ENCODE results near the gene MDFIC. TPM values are rescaled to one million over a fixed set of nuclear protein-coding genes. Genes with fewer than 3 reads are reported as not detected.

The MDFIC gene
- total and polyA plus RNA-seq, 2 of the 4 experiments (the other 2 are of a cell fraction): 16.9 to 35.0 TPM

- H3K4ac ChIP-seq (ENCODE audit: low read depth, low read length): no peak overlapping the region
- TF ChIP-seq MAZ (IDR thresholded peaks at IDR 0.05; ENCODE audit: borderline replicate concordance, low read depth, low read length) (no peak), CEBPB (IDR thresholded peaks at IDR 0.05; ENCODE audit: low read depth, low read length) (no peak), NFE2L2 (IDR thresholded peaks at IDR 0.05; ENCODE audit: low read depth, low read length) (no peak), BHLHE40 (IDR thresholded peaks at IDR 0.05; ENCODE audit: low read depth, low read length) (no peak), RCOR1 (IDR thresholded peaks at IDR 0.05; ENCODE audit: insufficient replicate concordance, low read length) (no peak), ELK1 (IDR thresholded peaks at IDR 0.05; ENCODE audit: borderline replicate concordance, low read depth, low read length) (no peak), POLR2A (IDR thresholded peaks at IDR 0.05; ENCODE audit: low read depth, low read length) (no peak), CHD1 (IDR thresholded peaks at IDR 0.05; ENCODE audit: low read depth, low read length) (no peak), SMC3 (IDR thresholded peaks at IDR 0.05; ENCODE audit: low read depth, low read length) (no peak), CTCF (conservative IDR thresholded peaks at IDR 0.05; ENCODE audit: low read depth, low read length) (no peak), FOS (IDR thresholded peaks at IDR 0.05; ENCODE audit: low read depth, low read length) (no peak), MAFK (IDR thresholded peaks at IDR 0.05; ENCODE audit: low read depth, low read length) (no peak)
- no peak overlapping the region for H2BK5ac ChIP-seq (ENCODE audit: low read depth, low read length, poor library complexity, severe bottlenecking)
- no peak for ATAC-seq (ENCODE audit: low read depth)
- H3K9me1 ChIP-seq (ENCODE audit: insufficient read depth, low read length): no peaks in the 10 kb centered on the region
- no peak overlapping the region for H2BK120ac ChIP-seq (ENCODE audit: low read depth, low read length)
- no peak overlapping the region for H4K8ac ChIP-seq (ENCODE audit: low read depth in 2 of 2, low read length in 2 of 2)
- CTCF ChIA-PET: no interaction called here
- H3K4me3 ChIP-seq (ENCODE audit: insufficient read depth, low read depth, low read length): no peak overlapping the region
- H4K5ac ChIP-seq (ENCODE audit: low read depth, low read length): no peak overlapping the region
- no peak overlapping the region for H2AK5ac ChIP-seq (ENCODE audit: low read depth, low read length)
- no peaks in the 10 kb centered on the region for H3K79me1 ChIP-seq (ENCODE audit: low read depth in 1 of 2, low read length in 2 of 2)
- no TSS peak for BruUV-seq (replicated peaks)
- no peak overlapping the region for H4K91ac ChIP-seq (ENCODE audit: insufficient read depth, low read depth, low read length)
- peaks cover 2% of the 10 kb centered on the region; the same call in 1 of the 2 replicates for H3K4me1 ChIP-seq (ENCODE audit: control insufficient read depth, insufficient read depth, low read length)
- no peaks in the 10 kb centered on the region for H3K9me3 ChIP-seq (ENCODE audit: control insufficient read depth, insufficient read depth, low read length)
- in situ Hi-C loops (cut with MboI; ENCODE audit: low sequenced_read_pairs): no loop called here
- no peak overlapping the region for H3K9ac ChIP-seq (ENCODE audit: low read depth, low read length)
- H3K27me3 ChIP-seq (ENCODE audit: control insufficient read depth, insufficient read depth, low read length): no peaks in the 10 kb centered on the region
- H4K20me1 ChIP-seq (ENCODE audit: insufficient read depth, low read length): no peaks in the 10 kb centered on the region
- no peak overlapping the region for H3K56ac ChIP-seq (ENCODE audit: extremely low read depth, insufficient read depth, low read length)
- H2BK20ac ChIP-seq (ENCODE audit: low read depth, low read length): no peak overlapping the region
- H2AK9ac ChIP-seq (replicated peaks; ENCODE audit: low read depth, low read length, poor library complexity): no peak overlapping the region
- H3K4me2 ChIP-seq (ENCODE audit: low read depth, low read length): no peak overlapping the region
- DNase-seq: no peak
- POLR2A ChIA-PET (ENCODE audit: unreplicated experiment): no interaction called here
- H3K14ac ChIP-seq (replicated peaks; ENCODE audit: low read depth, low read length): no peak overlapping the region
- H2BK15ac ChIP-seq (ENCODE audit: low read depth, low read length): no peak overlapping the region
- H3K18ac ChIP-seq (ENCODE audit: low read depth, low read length): no peak overlapping the region
- dilution Hi-C loops (cut with HindIII; ENCODE audit: low sequenced_read_pairs, unreplicated experiment): no loop called here
- H2AFZ ChIP-seq (replicated peaks; ENCODE audit: low read length, poor library complexity): no peak overlapping the region
- no CpG with 5 or more reads among the region's 3 CpGs for WGBS, 2 experiments (ENCODE audit: extremely low coverage in 2 of 2, insufficient read length in 1 of 2)
- no peak overlapping the region for H3K23ac ChIP-seq (ENCODE audit: low read depth, low read length)
- H3K27ac ChIP-seq (ENCODE audit: insufficient read depth, low read length): no peak overlapping the region
- H3K36me3 ChIP-seq (ENCODE audit: control insufficient read depth, insufficient read depth, low read length): no peaks in the 10 kb centered on the region
- intact Hi-C loops (cut with micrococcal nuclease): loop anchor here (10.0 kb wide), 1 partner anchor 59 kb away; no protein-coding TSS in a partner anchor
These were observed 122.3 kb downstream of the MDFIC start for GRCh38 chr7:115044224-115044623.

All from IMR-90 (cell line).